ENCODE data around the gene LIX1. TPM values are rescaled to one million over a fixed set of nuclear protein-coding genes. Genes with fewer than 3 reads are reported as not detected.
"Not testable (repeated sequence)": the region's sequence is repeated elsewhere in the genome, so short reads cannot be mapped to it uniquely, and the experiment has no call there.

The LIX1 gene
- polyA plus RNA-seq, 4 donors = 3.4 to 6.1 (median 4.8) TPM

GRCh38 chr5:97106216-97106581, 36.2 kb downstream of the LIX1 start:
- no peak for DNase-seq (ENCODE audit: low read depth in 4 of 4, low spot score in 3 of 4)

- DNase-seq (ENCODE audit: low read depth in 4 of 4, low spot score in 3 of 4) = no peak
Observed at GRCh38 chr5:97105501-97106215, 36.8 kb downstream of the LIX1 start.

- no peak for DNase-seq (ENCODE audit: low read depth in 4 of 4, low spot score in 3 of 4)
Observed at GRCh38 chr5:97102010-97102470, 40.4 kb downstream of the LIX1 start.

- no peak for DNase-seq (ENCODE audit: low read depth in 4 of 4, low spot score in 3 of 4)
Observed at GRCh38 chr5:97101189-97101910, 41.1 kb downstream of the LIX1 start.

- no peak for DNase-seq (ENCODE audit: low read depth in 4 of 4, low spot score in 3 of 4)
Observed at GRCh38 chr5:97100476-97100875, 41.9 kb downstream of the LIX1 start.

GRCh38 chr5:97098922-97099321, 43.5 kb downstream of the LIX1 start:
- no peak for DNase-seq (ENCODE audit: low read depth in 4 of 4, low spot score in 3 of 4)

GRCh38 chr5:97097326-97098230, 44.8 kb downstream of the LIX1 start:
- no peak for DNase-seq (ENCODE audit: low read depth in 4 of 4, low spot score in 3 of 4)

GRCh38 chr5:97096846-97097245, 45.6 kb downstream of the LIX1 start:
- no peak for DNase-seq (ENCODE audit: low read depth in 4 of 4, low spot score in 3 of 4)

GRCh38 chr5:97096191-97096590, 46.2 kb downstream of the LIX1 start:
- no peak for DNase-seq (ENCODE audit: low read depth in 4 of 4, low spot score in 3 of 4)

- DNase-seq (ENCODE audit: low read depth in 4 of 4, low spot score in 3 of 4) = no peak
Observed at GRCh38 chr5:97095318-97095732, 47.1 kb downstream of the LIX1 start.

GRCh38 chr5:97094579-97095317, 47.7 kb downstream of the LIX1 start:
- no peak for DNase-seq (ENCODE audit: low read depth in 4 of 4, low spot score in 3 of 4)

GRCh38 chr5:97093193-97093592, 49.2 kb downstream of the LIX1 start:
- no peak for DNase-seq (ENCODE audit: low read depth in 4 of 4, low spot score in 3 of 4)

- DNase-seq (ENCODE audit: low read depth in 4 of 4, low spot score in 3 of 4) = no peak
Observed at GRCh38 chr5:97090944-97091343, 51.5 kb downstream of the LIX1 start.

GRCh38 chr5:97089149-97089801, 53.1 kb downstream of the LIX1 start:
- DNase-seq (ENCODE audit: low read depth in 4 of 4, low spot score in 3 of 4) = no peak

- DNase-seq (ENCODE audit: low read depth in 4 of 4, low spot score in 3 of 4) = no peak
Observed at GRCh38 chr5:97088774-97089148, 53.6 kb downstream of the LIX1 start.

GRCh38 chr5:97087138-97087537, 55.3 kb downstream of the LIX1 start:
- DNase-seq (ENCODE audit: low read depth in 4 of 4, low spot score in 3 of 4) = no peak

GRCh38 chr5:97085459-97086181, 56.8 kb downstream of the LIX1 start:
- DNase-seq (ENCODE audit: low read depth in 4 of 4, low spot score in 3 of 4) = no peak

GRCh38 chr5:97084782-97085458, 57.5 kb downstream of the LIX1 start:
- DNase-seq (ENCODE audit: low read depth in 4 of 4, low spot score in 3 of 4) = not testable (repeated sequence)

All from right renal pelvis (tissue), 4 donors.